H1 (cell line): ENCODE measurements around the gene VTN. TPM values are rescaled to one million over a fixed set of nuclear protein-coding genes. Genes with fewer than 3 reads are reported as not detected.

Source experiments
- CTCF ChIA-PET: fragments of 300-600 bp; sonication (Branson Sonifier 250); formaldehyde crosslinking; loops from one replicate; lab custom pipeline; 2021; ENCODE audit not compliant: partially characterized antibody; lab: Charles Lee
- POLR2A ChIA-PET: fragments of 300-600 bp; sonication (Branson Sonifier 250); formaldehyde crosslinking; loops from one replicate; lab custom pipeline; 2021; ENCODE audit warnings: inconsistent platforms; ENCODE audit not compliant: partially characterized antibody; lab: Charles Lee
- DNase-seq, 2 experiments: peaks; one replicate each; pipeline versions ENCODE4 v3.0.0 to v3.0.0-alpha.2; 2010 to 2022; ENCODE audit warnings: low spot score in 2 of 2, low read depth in 1 of 2, mixed read lengths in 1 of 2
- FAIRE-seq: peaks from 2 replicates; lab custom pipeline; 2011; peaks lifted over from hg19 to GRCh38; lab: Jason Lieb, UNC
- H2AFZ ChIP-seq: 2 replicates; pipeline ENCODE4 v1.8.1; 2012; ENCODE audit warnings: low read length, inconsistent platforms
- H2AK5ac ChIP-seq: 2 replicates; pipeline ENCODE4 v1.6.1; 2013; ENCODE audit warnings: low read depth, low read length
- H2BK120ac ChIP-seq: replicated peaks from 2 replicates; pipeline ENCODE3; 2013; ENCODE audit warnings: low read depth, low read length, inconsistent platforms
- H2BK12ac ChIP-seq: 2 replicates; pipeline ENCODE4 v1.6.1; 2013; ENCODE audit warnings: low read depth, low read length
- H2BK15ac ChIP-seq: 2 replicates; pipeline ENCODE4 v1.6.1; 2013; ENCODE audit warnings: low read length
- H2BK20ac ChIP-seq: 2 replicates; pipeline ENCODE4 v1.6.1; 2013; ENCODE audit warnings: low read length
- H2BK5ac ChIP-seq: 2 replicates; pipeline ENCODE4 v1.6.1; 2013; ENCODE audit warnings: low read depth, low read length
- H3K14ac ChIP-seq: 2 replicates; pipeline ENCODE4 v1.6.1; 2013; ENCODE audit warnings: inconsistent platforms; ENCODE audit not compliant: insufficient read length
- H3K18ac ChIP-seq: 2 replicates; pipeline ENCODE4 v1.6.1; 2013; ENCODE audit warnings: low read length; ENCODE audit errors: extremely low read depth
- H3K23ac ChIP-seq: 2 replicates; pipeline ENCODE4 v1.6.1; 2013; ENCODE audit warnings: inconsistent platforms; ENCODE audit not compliant: insufficient read length
- H3K23me2 ChIP-seq: 2 replicates; pipeline ENCODE4 v1.6.1; 2013; ENCODE audit warnings: low read depth, low read length
- H3K27ac ChIP-seq: 2 replicates; pipeline ENCODE4 v1.6.1; 2011; ENCODE audit warnings: low read depth, low read length, inconsistent platforms
- H3K27me3 ChIP-seq, 4 experiments: replicated peaks in 1 of 4; 1 replicate in 1 of 4; 2 replicates in 3 of 4; pipeline versions ENCODE4 v1.6.1 to v1.8.1; 2011 to 2013; ENCODE audit warnings: low read length in 3 of 4, mild to moderate bottlenecking in 3 of 4, inconsistent platforms in 2 of 4, mixed read lengths in 2 of 4, moderate library complexity in 1 of 4; ENCODE audit not compliant: control insufficient read depth in 3 of 4, insufficient read depth in 3 of 4; ENCODE audit errors: extremely low read depth in 1 of 4
- H3K36me3 ChIP-seq, 4 experiments: 2 replicates each; pipeline versions ENCODE4 v1.6.1 to v1.8.1; 2011 to 2013; ENCODE audit warnings: mild to moderate bottlenecking in 4 of 4, low read length in 3 of 4, moderate library complexity in 2 of 4, control low read depth in 1 of 4, inconsistent platforms in 1 of 4; ENCODE audit not compliant: insufficient read depth in 4 of 4, control insufficient read depth in 2 of 4
- H3K4ac ChIP-seq: replicated peaks from 2 replicates; pipeline ENCODE3; 2013; ENCODE audit warnings: low read length, low read depth, mixed read lengths, inconsistent platforms; ENCODE audit not compliant: insufficient read length
- H3K4me1 ChIP-seq, 4 experiments: replicated peaks in 1 of 4; 1 replicate in 1 of 4; 2 replicates in 3 of 4; pipeline versions ENCODE4 v1.6.1 to v1.8.1; 2011 to 2013; ENCODE audit warnings: low read length in 3 of 4, inconsistent platforms in 2 of 4, mixed read lengths in 1 of 4; ENCODE audit not compliant: insufficient read depth in 4 of 4, control insufficient read depth in 3 of 4
- H3K4me2 ChIP-seq, 2 experiments: 2 replicates each; pipeline versions ENCODE4 v1.6.1 to v1.8.1; 2011 to 2013; ENCODE audit warnings: low read depth in 2 of 2, low read length in 2 of 2, control low read depth in 1 of 2, inconsistent platforms in 1 of 2, mild to moderate bottlenecking in 1 of 2; ENCODE audit not compliant: insufficient read depth in 1 of 2
- H3K4me3 ChIP-seq, 4 experiments: fragments of 200-600, 300-600 bp in 1 of 4; sonication (generic), shearing (Covaris generic), sonication (Bioruptor Twin) in 1 of 4; 2 replicates each; pipeline versions ENCODE4 v1.5.1 to v1.8.1; 2011 to 2016; ENCODE audit warnings: low read length in 4 of 4, low read depth in 3 of 4, control low read depth in 2 of 4, inconsistent platforms in 2 of 4, mild to moderate bottlenecking in 2 of 4, mixed read lengths in 1 of 4, moderate library complexity in 1 of 4; ENCODE audit not compliant: insufficient read depth in 2 of 4; ENCODE audit errors: extremely low read depth in 1 of 4
- H3K56ac ChIP-seq: replicated peaks from 2 replicates; pipeline ENCODE3; 2013; ENCODE audit warnings: low read depth, mild to moderate bottlenecking, mixed read lengths, low read length, inconsistent platforms; ENCODE audit not compliant: insufficient read length
- H3K79me1 ChIP-seq: 2 replicates; pipeline ENCODE4 v1.6.1; 2013; ENCODE audit warnings: low read depth, low read length, control low read depth
- H3K79me2 ChIP-seq, 2 experiments: 2 replicates each; pipeline versions ENCODE4 v1.6.1 to v1.8.1; 2012 to 2013; ENCODE audit warnings: low read length in 2 of 2, mild to moderate bottlenecking in 2 of 2, inconsistent platforms in 1 of 2; ENCODE audit not compliant: insufficient read depth in 2 of 2, control insufficient read depth in 1 of 2
- H3K9ac ChIP-seq, 4 experiments: replicated peaks in 1 of 4; 1 replicate in 1 of 4; 2 replicates in 3 of 4; pipeline versions ENCODE4 v1.6.1 to v1.8.1; 2011 to 2013; ENCODE audit warnings: low read depth in 3 of 4, low read length in 3 of 4, control low read depth in 2 of 4, mild to moderate bottlenecking in 2 of 4, moderate library complexity in 2 of 4, inconsistent platforms in 1 of 4; ENCODE audit errors: extremely low read depth in 1 of 4
- H3K9me3 ChIP-seq, 2 experiments: 2 replicates each; pipeline versions ENCODE4 v1.6.1 to v1.8.1; 2012 to 2013; ENCODE audit warnings: mild to moderate bottlenecking in 2 of 2, moderate library complexity in 2 of 2, control low read depth in 1 of 2, inconsistent platforms in 1 of 2, low read depth in 1 of 2, low read length in 1 of 2, mixed read lengths in 1 of 2; ENCODE audit not compliant: insufficient read depth in 2 of 2
- H4K20me1 ChIP-seq, 2 experiments: replicated peaks in 1 of 2; 2 replicates each; pipeline versions ENCODE3 to v1.8.1; 2011 to 2013; ENCODE audit warnings: inconsistent platforms in 2 of 2, low read length in 2 of 2, mild to moderate bottlenecking in 1 of 2; ENCODE audit not compliant: insufficient read depth in 2 of 2, control insufficient read depth in 1 of 2
- H4K5ac ChIP-seq: 2 replicates; pipeline ENCODE4 v1.6.1; 2013; ENCODE audit warnings: low read length, low read depth, mixed read lengths, inconsistent platforms; ENCODE audit not compliant: insufficient read length
- H4K8ac ChIP-seq: 2 replicates; pipeline ENCODE4 v1.8.0; 2013; ENCODE audit warnings: mild to moderate bottlenecking, moderate library complexity, low read length, inconsistent platforms; ENCODE audit not compliant: insufficient read depth; ENCODE audit errors: extremely low read depth
- H4K91ac ChIP-seq: replicated peaks from 2 replicates; pipeline ENCODE3; 2013; ENCODE audit warnings: low read length, mixed read lengths, inconsistent platforms; ENCODE audit not compliant: insufficient read length
- ASH2L ChIP-seq: fragments of 200-600, 300-600 bp; sonication (generic); IDR thresholded peaks from one replicate; pipeline ENCODE4 v1.7.1; 2017; ENCODE audit warnings: low read length
- ATF3 ChIP-seq: IDR thresholded peaks from 2 replicates; pipeline ENCODE4 v1.6.1; 2011; ENCODE audit warnings: low read depth, mild to moderate bottlenecking, low read length; ENCODE audit not compliant: insufficient read depth
- CTBP2 ChIP-seq: IDR thresholded peaks from 2 replicates; pipeline ENCODE4 v1.7.0; 2011; ENCODE audit warnings: borderline replicate concordance, mild to moderate bottlenecking, moderate library complexity, mixed read lengths, low read length; ENCODE audit not compliant: insufficient read depth, insufficient read length
- POLR2A ChIP-seq, 2 experiments: IDR thresholded peaks; 1 replicate in 1 of 2; 2 replicates in 1 of 2; pipeline ENCODE4 v1.6.1; 2011; ENCODE audit warnings: low read depth in 2 of 2, low read length in 2 of 2, mild to moderate bottlenecking in 2 of 2; ENCODE audit errors: control extremely low read depth in 1 of 2
- RXRA ChIP-seq: IDR thresholded peaks from 2 replicates; pipeline ENCODE4 v1.6.1; 2011; ENCODE audit warnings: low read depth, mild to moderate bottlenecking, low read length, moderate library complexity; ENCODE audit not compliant: insufficient read depth
- SAP30 ChIP-seq: fragments of 300-600 bp; sonication (generic); IDR thresholded peaks from 2 replicates; pipeline ENCODE4 v1.7.1; 2012; ENCODE audit warnings: low read length, moderate library complexity, mild to moderate bottlenecking, inconsistent platforms; ENCODE audit not compliant: insufficient read depth, insufficient replicate concordance
- SIN3A ChIP-seq, 2 experiments: IDR thresholded peaks in 1 of 2; conservative IDR thresholded peaks in 1 of 2; 2 replicates each; pipeline ENCODE4 v1.6.1; 2011 to 2012; ENCODE audit warnings: low read length in 2 of 2, improper control_type of control experiment in 1 of 2, low read depth in 1 of 2, mild to moderate bottlenecking in 1 of 2
- SP1 ChIP-seq: IDR thresholded peaks from 2 replicates; pipeline ENCODE4 v1.6.1; 2011; ENCODE audit warnings: low read depth, low read length
- SP4 ChIP-seq: IDR thresholded peaks from 2 replicates; pipeline ENCODE4 v1.6.1; 2012; ENCODE audit warnings: low read length, inconsistent platforms
- TAF7 ChIP-seq: optimal IDR thresholded peaks from 2 replicates; pipeline ENCODE3; 2011; ENCODE audit warnings: low read depth, mild to moderate bottlenecking, inconsistent platforms, low read length, moderate library complexity, borderline replicate concordance
- TCF12 ChIP-seq: IDR thresholded peaks from 2 replicates; pipeline ENCODE4 v1.6.1; 2011; ENCODE audit warnings: low read depth, mild to moderate bottlenecking, low read length
- USF2 ChIP-seq: IDR thresholded peaks from 2 replicates; pipeline ENCODE4 v1.6.1; 2011; ENCODE audit warnings: low read length, improper control_type of control experiment
- WGBS, 2 experiments: shearing (Covaris generic) in 1 of 2; methylation state at CpG; one replicate each; pipeline versions ENCODE4 v1.1.6 to v1.1.7; 2013 to 2015; ENCODE audit warnings: low lambda C conversion rate in 2 of 2, mixed read lengths in 2 of 2, inconsistent platforms in 1 of 2, low coverage in 1 of 2, missing lambda C conversion rate in 1 of 2; ENCODE audit not compliant: insufficient replicate concordance in 2 of 2, insufficient coverage in 1 of 2, insufficient read length in 1 of 2; ENCODE audit errors: extremely low coverage in 1 of 2, missing lambda C conversion rate in 1 of 2; 5-methylcytosine and 5-hydroxymethylcytosine counted together
- polyA plus RNA-seq, 7 experiments: library from polyadenylated mRNA; depleted of rRNA in 3 of 7; stranded (reverse) in 5 of 7; unstranded in 2 of 7; fragments of >200 nt in 5 of 7; fragments of 200-250 nt in 2 of 7; gene quantifications; 1 replicate in 5 of 7; 2 replicates in 1 of 7; 4 replicates in 1 of 7; pipeline versions ENCODE4 v1.2.1 to v1.2.3, GENCODE V29; 2011 to 2013; ENCODE audit warnings: missing spikeins in 2 of 7, mixed read lengths in 2 of 7
- total RNA-seq: library from RNA; stranded (reverse); fragmentation: NEBNext Ultra II Directional; extraction: Animal tissue kit (Norgen Biotek cat#: 25700); gene quantifications from 2 replicates; pipeline ENCODE4 v1.2.1, GENCODE V29; 2021

The VTN gene
- total and polyA plus RNA-seq, 2 of the 8 experiments (the other 6 are each of a cell fraction or from before 2014, with no cell fraction given), result 0.18 TPM; not detected in 1

- ChIA-PET POLR2A (interaction anchor here (0.7 to 2.1 kb wide), 4 partner anchors 10 to 33 kb away, joined by 3 to 8 read pairs (median 5); partner anchors contain the start of genes IFT20, POLDIP2 and TNFAIP1), CTCF (no interaction called here)
- H4K91ac ChIP-seq, result no peak overlapping the region
- H3K27ac ChIP-seq, result no peak overlapping the region
- H3K79me1 ChIP-seq, result 0 out of 2 replicates have a peak, but pooled peaks cover 4% of the 10 kb centered on the region
- peaks cover 10 to 44% (median 32%) of the 10 kb centered on the region in 4 experiments for H3K36me3 ChIP-seq
- H3K23me2 ChIP-seq, result peaks cover 2% of the 10 kb centered on the region; the same call in 1 of the 2 replicates
- H4K20me1 ChIP-seq, result peaks cover 6 to 22% of the 10 kb centered on the region in 2 experiments
- 90% methylated on average over 3 of the region's 3 CpGs; no CpG with 5 or more reads in 1 of the 2 experiments for WGBS, 2 experiments
- no peak overlapping the region for H2BK12ac ChIP-seq
- no peak overlapping the region for H3K18ac ChIP-seq
- no peak overlapping the region for H3K4ac ChIP-seq
- no peak overlapping the region for H2AFZ ChIP-seq
- no peak overlapping the region for H3K4me2 ChIP-seq
- no peak overlapping the region for H3K9ac ChIP-seq
- H3K14ac ChIP-seq, result no peak overlapping the region
- H3K23ac ChIP-seq, result no peak overlapping the region
- H2BK20ac ChIP-seq, result no peak overlapping the region
- peaks cover 0 to 7% (median 3%) of the 10 kb centered on the region in 4 experiments; a peak in 2 of 7 replicates for H3K4me1 ChIP-seq
- H2BK5ac ChIP-seq, result no peak overlapping the region
- no peak for DNase-seq
- H4K5ac ChIP-seq, result no peak overlapping the region
- no peak overlapping the region for H2BK120ac ChIP-seq
- no peaks in the 10 kb centered on the region for H3K9me3 ChIP-seq
- H3K27me3 ChIP-seq, result no peaks in the 10 kb centered on the region
- FAIRE-seq, result no peak
- H3K56ac ChIP-seq, result no peak overlapping the region
- H3K79me2 ChIP-seq, result peaks cover 35 to 70% of the 10 kb centered on the region in 2 experiments
- no peak overlapping the region for H4K8ac ChIP-seq
- no peak overlapping the region for H2AK5ac ChIP-seq
- H3K4me3 ChIP-seq, result no peak overlapping the region
- no peak overlapping the region for H2BK15ac ChIP-seq
- TF ChIP-seq SP4 (no peak), USF2 (no peak), RXRA (no peak), SAP30 (no peak), POLR2A (IDR thresholded peaks at IDR 0.05; ENCODE audit: control extremely low read depth in 1 of 2, low read depth in 2 of 2, low read length in 2 of 2) (no peak), CTBP2 (no peak), ATF3 (no peak), ASH2L (no peak), TAF7 (no peak), TCF12 (no peak), SP1 (no peak), SIN3A (conservative IDR thresholded peaks at IDR 0.05 in 1 of 2, IDR thresholded peaks at IDR 0.05 in 1 of 2; ENCODE audit: low read depth in 1 of 2, low read length in 2 of 2) (no peak)
These were observed 45.3 kb downstream of the VTN start for GRCh38 chr17:28324781-28325180.
